PFSK-1 (cell line): ENCODE measurements around the gene RERE.

Experiments used
- FOXP2 ChIP-seq: optimal IDR thresholded peaks from 2 replicates; pipeline ENCODE3; 2011; ENCODE audit warnings: borderline replicate concordance, control low read depth, inconsistent platforms; ENCODE audit not compliant: insufficient read depth; ENCODE audit errors: extremely low read length, extremely low read depth
- POLR2AphosphoS5 ChIP-seq: IDR thresholded peaks from 2 replicates; pipeline ENCODE4 v1.6.1; 2012; ENCODE audit warnings: low read depth, mild to moderate bottlenecking, control low read depth, low read length, moderate library complexity
- REST ChIP-seq, 2 experiments: IDR thresholded peaks; 2 replicates each; pipeline versions ENCODE4 v1.6.1 to v1.8.0; 2011 to 2012; ENCODE audit warnings: low read depth in 2 of 2, low read length in 2 of 2, control low read depth in 1 of 2, inconsistent platforms in 1 of 2, mild to moderate bottlenecking in 1 of 2, moderate library complexity in 1 of 2; ENCODE audit not compliant: insufficient read depth in 1 of 2
- SIN3A ChIP-seq: IDR thresholded peaks from 2 replicates; pipeline ENCODE4 v1.6.1; 2012; ENCODE audit warnings: mild to moderate bottlenecking, low read length, moderate library complexity, borderline replicate concordance; ENCODE audit not compliant: insufficient read depth
- TAF1 ChIP-seq: IDR thresholded peaks from 2 replicates; pipeline ENCODE4 v1.6.1; 2012; ENCODE audit warnings: low read length, control low read depth, borderline replicate concordance; ENCODE audit not compliant: insufficient read depth

Gene RERE

DNA sequence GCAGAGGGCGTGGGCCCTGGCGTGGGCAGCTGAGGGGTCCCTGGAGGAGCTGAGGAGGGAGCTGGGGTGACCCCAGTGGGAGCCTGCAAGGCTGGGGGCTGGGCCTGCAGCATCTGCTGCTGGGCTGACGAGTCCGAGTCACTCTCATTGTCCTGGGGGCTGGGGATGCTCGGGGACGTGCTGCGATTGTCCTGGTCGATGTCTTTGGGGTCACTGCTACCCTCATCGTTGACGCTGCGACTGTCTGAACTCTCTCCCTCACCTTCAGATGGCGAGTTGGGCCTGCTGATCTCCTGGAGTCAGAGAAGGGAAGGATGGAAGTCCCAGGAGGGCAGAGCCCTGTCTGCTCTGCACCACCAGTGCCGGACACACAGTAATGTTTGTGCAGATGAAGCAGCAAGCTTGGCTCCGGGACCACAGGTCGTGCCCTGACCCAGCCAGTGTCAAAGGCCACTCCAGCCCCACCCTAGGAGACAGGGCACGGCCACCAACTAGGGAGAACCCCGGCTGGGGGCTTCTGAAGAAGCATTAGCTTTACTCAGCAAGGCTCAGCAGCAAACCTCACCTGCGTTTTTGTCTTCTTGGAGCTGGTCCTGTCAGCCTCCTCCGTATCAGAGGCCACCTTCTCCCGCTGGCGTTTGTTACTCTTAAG lies 456.1 kb downstream of the RERE start:
- TF ChIP-seq REST (IDR thresholded peaks at IDR 0.05; ENCODE audit: insufficient read depth in 1 of 2, low read depth in 2 of 2, low read length in 2 of 2) (no peak), SIN3A (no peak), POLR2AphosphoS5 (no peak), TAF1 (no peak), FOXP2 (no peak)

DNA sequence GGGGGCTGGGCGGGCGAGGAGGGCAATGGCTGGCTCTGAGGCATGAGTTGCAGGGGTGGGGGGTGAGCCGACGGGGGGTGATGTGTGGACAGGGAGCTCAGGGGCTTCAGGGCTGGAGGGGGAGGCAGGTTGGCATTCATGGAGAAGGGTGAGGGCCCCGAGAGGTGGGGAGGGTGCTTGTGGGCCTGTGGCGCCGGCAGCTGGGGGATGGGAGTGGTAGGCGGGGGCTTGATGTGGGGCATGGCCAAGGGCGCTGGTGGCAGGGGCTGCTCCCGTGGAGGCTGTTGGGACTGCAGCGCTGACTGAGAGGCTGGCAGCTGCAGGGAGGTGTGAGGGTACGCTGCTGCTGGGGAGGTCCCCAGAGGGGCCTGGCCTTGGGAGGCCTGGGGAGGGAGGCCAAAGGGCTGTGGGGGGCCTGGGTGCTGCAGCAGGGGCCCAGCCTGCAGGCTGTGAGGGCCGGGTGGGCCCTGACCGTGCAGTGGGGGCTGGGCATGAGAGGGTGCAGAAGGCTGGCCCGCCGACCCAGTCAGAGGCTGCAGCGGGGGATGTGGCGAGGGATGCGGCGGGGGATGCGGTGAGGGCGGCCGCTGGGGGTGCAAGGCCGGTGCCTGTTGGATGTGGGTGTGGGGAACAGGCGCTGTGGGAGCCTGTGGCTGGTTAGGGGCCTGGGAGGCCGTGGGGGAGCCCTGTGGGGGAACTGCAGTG lies 456.8 kb downstream of the RERE start:
- TF ChIP-seq REST (IDR thresholded peaks at IDR 0.05; ENCODE audit: insufficient read depth in 1 of 2, low read depth in 2 of 2, low read length in 2 of 2) (no peak), SIN3A (no peak), POLR2AphosphoS5 (no peak), TAF1 (no peak), FOXP2 (no peak)

DNA sequence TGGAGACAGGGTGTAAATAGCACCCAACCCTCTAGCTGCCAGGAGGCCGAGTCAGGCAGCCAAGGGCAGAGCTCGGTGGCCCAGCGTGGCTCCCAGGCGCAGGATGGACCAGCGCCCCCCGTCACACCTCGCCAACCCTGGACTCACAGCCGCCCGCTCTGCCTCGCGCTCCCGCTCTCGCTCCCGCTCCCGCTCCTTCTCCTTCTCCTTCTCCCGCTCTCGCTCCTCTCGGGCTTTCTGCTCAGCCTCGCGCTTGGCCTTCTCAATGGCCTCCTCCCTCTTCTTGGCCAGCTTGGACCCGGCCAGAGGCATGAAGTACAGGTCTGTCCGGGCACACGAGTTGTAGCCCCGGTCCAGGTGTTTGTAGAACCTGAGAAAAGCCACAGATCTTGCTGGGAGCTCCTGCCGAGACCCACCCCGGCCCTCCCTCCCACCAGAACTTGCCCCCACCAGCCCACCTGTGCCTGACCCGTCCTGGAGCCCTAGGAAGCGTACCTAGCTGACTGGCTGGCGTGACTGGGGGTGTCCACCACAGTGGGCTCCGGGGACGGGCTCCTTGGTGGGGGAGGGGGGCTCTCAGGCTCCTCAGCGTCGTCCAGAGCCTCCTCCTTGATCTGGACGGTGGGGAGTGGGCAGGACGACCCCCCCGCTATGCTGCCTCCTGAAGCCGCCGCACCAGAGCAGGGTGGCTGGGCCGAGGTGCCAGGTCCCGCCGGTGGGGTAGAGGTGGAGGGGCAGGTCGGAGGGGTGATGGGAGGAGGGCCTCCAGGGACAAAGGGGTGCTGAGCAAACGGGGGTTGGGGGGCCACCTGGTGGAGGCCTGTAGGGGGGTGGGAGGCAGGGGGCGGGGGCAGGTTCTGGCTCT lies 457.6 kb downstream of the RERE start:
- no peak for TF ChIP-seq REST (IDR thresholded peaks at IDR 0.05; ENCODE audit: insufficient read depth in 1 of 2, low read depth in 2 of 2, low read length in 2 of 2)

DNA sequence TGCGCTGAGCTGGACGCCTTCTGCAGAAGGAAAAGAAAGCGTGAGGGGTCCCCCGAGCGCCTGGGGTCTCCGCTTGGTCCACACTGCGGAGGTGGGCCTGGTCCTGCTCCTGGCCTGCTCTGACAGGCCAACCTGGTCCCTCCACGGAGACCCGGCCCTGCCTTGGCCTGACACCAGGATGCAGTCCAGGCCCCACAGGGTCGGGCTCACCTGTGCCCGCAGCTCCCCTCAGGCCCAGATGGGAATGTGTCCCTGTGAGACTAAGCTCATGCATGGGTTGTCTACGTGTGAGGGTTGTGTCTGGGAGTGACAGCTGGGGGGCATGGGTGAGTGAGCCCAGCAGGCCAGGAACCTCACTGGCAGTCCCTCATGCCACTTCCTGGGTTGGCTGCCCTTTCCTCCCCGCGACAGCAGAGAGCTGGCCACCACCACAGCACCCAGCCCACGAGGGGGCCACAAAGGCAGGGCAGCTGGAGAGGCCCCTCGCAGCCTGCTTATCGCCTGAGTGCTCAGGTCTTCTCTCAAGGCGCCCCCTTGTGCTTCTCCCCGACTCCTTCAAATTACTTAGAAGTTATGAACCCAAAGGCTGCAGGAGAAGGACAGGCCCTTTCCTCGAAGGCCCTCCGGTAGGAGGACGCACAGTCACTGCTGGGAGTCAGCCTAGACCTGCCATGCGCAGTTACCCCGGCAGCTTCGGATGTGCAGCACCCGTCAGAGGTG lies 458.4 kb downstream of the RERE start:
- TF ChIP-seq POLR2AphosphoS5 (no peak), FOXP2 (no peak), REST (IDR thresholded peaks at IDR 0.05; ENCODE audit: insufficient read depth in 1 of 2, low read depth in 2 of 2, low read length in 2 of 2) (no peak), TAF1 (no peak), SIN3A (no peak)
